Naive B cell (primary cell): ENCODE results near the gene CDC42. TPM values are rescaled to one million over a fixed set of nuclear protein-coding genes. Genes with fewer than 3 reads are reported as not detected.

Experiments
- ATAC-seq, 2 donors: fragments of 150-1000 bp; cut with Tn5 transposase; 2 replicates each; pipeline ENCODE4 v1.10.0; 2021; ENCODE audit warnings: low read depth in 2 of 2, mild to moderate bottlenecking in 2 of 2, moderate library complexity in 2 of 2
- DNase-seq: peaks from one replicate; pipeline ENCODE4 v3.0.0; 2022
- H3K27ac Mint-ChIP-seq, 6 donors: one replicate each; pipeline ENCODE4 v1.8.0; 2020 to 2022; ENCODE audit warnings: mild to moderate bottlenecking in 6 of 6, mixed read lengths in 6 of 6, moderate library complexity in 5 of 6, inconsistent platforms in 2 of 6
- H3K27me3 Mint-ChIP-seq, 3 donors: one replicate each; pipeline ENCODE4 v1.8.0; 2021 to 2022; ENCODE audit warnings: mixed read lengths in 3 of 3, mild to moderate bottlenecking in 1 of 3
- H3K36me3 Mint-ChIP-seq, 2 donors: one replicate each; pipeline ENCODE4 v1.8.0; 2020 to 2022; ENCODE audit warnings: mixed read lengths in 2 of 2, inconsistent platforms in 1 of 2, mild to moderate bottlenecking in 1 of 2
- H3K4me1 Mint-ChIP-seq, 3 donors: one replicate each; pipeline ENCODE4 v1.8.0; 2020 to 2022; ENCODE audit warnings: mixed read lengths in 3 of 3, inconsistent platforms in 1 of 3, mild to moderate bottlenecking in 1 of 3, moderate library complexity in 1 of 3
- H3K4me3 Mint-ChIP-seq, 8 donors: one replicate each; pipeline ENCODE4 v1.8.0; 2020 to 2022; ENCODE audit warnings: mild to moderate bottlenecking in 8 of 8, mixed read lengths in 8 of 8, moderate library complexity in 8 of 8, inconsistent platforms in 2 of 8
- H3K9me3 Mint-ChIP-seq, 7 donors: one replicate each; pipeline ENCODE4 v1.8.0; 2020 to 2022; ENCODE audit warnings: mixed read lengths in 7 of 7, mild to moderate bottlenecking in 5 of 7, inconsistent platforms in 2 of 7, moderate library complexity in 1 of 7
- polyA plus RNA-seq, 6 donors: library from polyadenylated mRNA; unstranded; fragments of 300-500 nt; fragmentation: Illumina TruSeq; gene quantifications; one replicate each; pipeline ENCODE4 v1.2.3, GENCODE V29; 2021; ENCODE audit warnings: low read depth in 6 of 6

CDC42 gene
- polyA plus RNA-seq, 6 donors from 2014 or later: 165 to 491 (median 378) TPM

GRCh38 chr1:22043198-22043769 lies 9.2 kb upstream of the CDC42 start:
- Mint-ChIP-seq H3K4me1 (peaks cover 35 to 55% (median 39%) of the 10 kb centered on the region in 3 donors), H3K27me3 (no peaks in the 10 kb centered on the region)

DNA sequence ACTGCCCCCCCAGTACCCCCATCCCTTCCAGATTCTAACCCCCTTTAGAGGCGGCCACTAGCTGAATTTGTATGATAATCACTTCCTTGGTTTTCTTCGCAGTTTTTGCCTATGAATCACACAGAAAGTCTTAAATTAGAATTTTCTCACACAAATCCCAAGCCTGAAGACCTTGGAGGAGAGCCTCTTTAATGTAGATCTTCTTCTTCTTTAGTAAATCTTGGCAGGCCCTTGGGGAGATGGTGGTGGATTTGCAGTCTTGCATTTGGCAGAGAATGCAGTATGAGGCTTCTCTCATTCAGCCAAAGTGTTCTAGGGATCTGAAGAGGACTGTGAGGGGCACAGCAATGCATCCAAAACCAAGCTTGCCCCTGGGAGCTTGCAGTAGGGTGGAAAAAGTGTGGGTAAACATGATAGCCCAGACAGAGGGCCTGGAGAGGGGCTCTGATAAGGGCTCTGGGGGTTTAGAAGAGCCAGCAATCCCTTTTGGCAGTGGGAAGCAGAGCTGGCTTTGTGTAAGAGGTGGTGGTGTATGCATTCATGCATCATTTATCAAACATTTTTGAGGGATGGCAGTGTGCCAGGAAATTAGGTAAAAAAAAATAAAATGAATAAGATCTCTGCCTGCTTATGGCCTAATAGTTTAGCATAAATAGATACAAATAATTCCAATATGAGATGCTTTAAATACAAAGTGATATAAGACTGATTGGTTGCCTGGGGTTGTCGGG lies 7.7 kb upstream of the CDC42 start:
- peak overlapping the region in 1 of 8 donors; percentile 75 for H3K4me3 Mint-ChIP-seq
- DNase-seq: no peak
- H3K9me3 Mint-ChIP-seq: peaks cover 0 to 7% (median 3%) of the 10 kb centered on the region in 7 donors
- H3K27ac Mint-ChIP-seq: peak overlapping the region in 3 of 6 donors; percentile 20 to 49 (median 29)
- peaks cover 38 to 53% (median 49%) of the 10 kb centered on the region in 3 donors for H3K4me1 Mint-ChIP-seq
- H3K36me3 Mint-ChIP-seq: peaks cover 0 to 10% of the 10 kb centered on the region in 2 donors
- ATAC-seq: no peak
- H3K27me3 Mint-ChIP-seq: peaks cover 0 to 5% (median 0%) of the 10 kb centered on the region in 3 donors

More at GRCh38 chr1:22043198-22043769, 9.2 kb upstream of the CDC42 start:
- Mint-ChIP-seq H3K27ac (peak overlapping the region in 4 of 6 donors; percentile 42 to 92 (median 68)), H3K4me3 (peak overlapping the region in 1 of 8 donors; percentile 42), H3K9me3 (peaks cover 0 to 7% (median 3%) of the 10 kb centered on the region in 7 donors), H3K36me3 (peaks cover 0 to 10% of the 10 kb centered on the region in 2 donors)
- ATAC-seq (no peak), DNase-seq (no peak)

DNA sequence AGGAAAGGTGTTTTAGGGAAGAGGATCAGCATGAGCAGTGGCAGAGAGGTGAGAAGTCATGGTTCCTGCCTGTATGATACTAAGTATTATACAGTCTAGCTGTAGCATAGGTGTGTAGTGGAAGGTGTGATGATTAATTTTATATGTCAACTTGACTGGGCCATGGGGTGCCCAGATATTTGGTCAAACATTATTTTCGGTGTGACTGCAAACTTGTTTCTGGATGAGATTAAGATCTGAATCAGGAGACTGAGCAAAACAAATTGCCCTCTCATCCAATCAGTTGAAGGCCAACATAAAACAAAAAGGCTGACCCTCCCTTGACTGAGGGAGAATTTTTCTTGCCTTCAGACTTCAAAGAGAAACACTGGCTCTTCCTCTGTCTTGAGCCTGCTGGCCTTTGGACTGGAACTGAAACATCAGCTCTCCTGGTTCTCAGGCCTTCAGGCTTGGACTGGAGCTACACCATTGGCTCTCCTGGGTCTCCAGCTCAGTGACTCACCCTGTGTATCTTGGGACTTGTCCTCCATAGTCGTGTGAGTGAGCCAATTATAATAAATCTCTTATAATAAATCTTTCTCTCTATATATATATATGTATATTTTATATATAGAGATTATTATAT lies 6.8 kb upstream of the CDC42 start:
- DNase-seq (no peak), ATAC-seq (no peak)
- Mint-ChIP-seq H3K4me3 (no peak overlapping the region), H3K27me3 (peaks cover 0 to 5% (median 0%) of the 10 kb centered on the region in 3 donors), H3K4me1 (peaks cover 33 to 44% (median 43%) of the 10 kb centered on the region in 3 donors), H3K36me3 (peaks cover 0 to 10% of the 10 kb centered on the region in 2 donors), H3K27ac (peak overlapping the region in 2 of 6 donors; percentile 29 to 49), H3K9me3 (peaks cover 0 to 7% (median 3%) of the 10 kb centered on the region in 7 donors)

- peak overlapping the region in 1 of 8 donors; percentile 55 for H3K4me3 Mint-ChIP-seq
- H3K27me3 Mint-ChIP-seq: peaks cover 0 to 5% (median 4%) of the 10 kb centered on the region in 3 donors
- peaks cover 18 to 36% (median 30%) of the 10 kb centered on the region in 3 donors for H3K4me1 Mint-ChIP-seq
- peak overlapping the region in 3 of 6 donors; percentile 27 to 79 (median 54) for H3K27ac Mint-ChIP-seq
- ATAC-seq (no peak), DNase-seq (no peak)
- H3K36me3 Mint-ChIP-seq: peaks cover 0 to 10% of the 10 kb centered on the region in 2 donors
- peaks cover 0 to 7% (median 2%) of the 10 kb centered on the region in 7 donors for H3K9me3 Mint-ChIP-seq
These were observed 3.9 kb upstream of the CDC42 start for GRCh38 chr1:22048351-22049192.

DNA sequence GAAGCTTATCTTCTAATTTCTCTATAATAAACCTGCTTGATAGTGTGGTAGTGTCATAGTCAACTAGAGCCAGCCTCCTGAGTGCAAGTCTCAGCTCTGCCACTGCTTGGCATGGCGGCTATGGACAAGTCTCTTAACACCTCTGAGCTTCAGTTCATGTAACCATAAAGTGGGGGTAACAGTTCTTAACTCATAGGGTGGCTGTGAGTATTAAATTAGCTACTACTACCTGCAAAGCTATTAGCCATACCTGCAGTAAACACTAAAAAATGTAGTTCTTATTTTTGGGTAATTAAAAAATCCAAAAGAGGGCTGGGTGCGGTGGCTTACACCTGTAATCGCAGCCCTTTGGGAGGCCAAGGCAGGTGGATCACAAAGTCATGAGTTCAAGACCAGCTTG lies 2.2 kb upstream of the CDC42 start:
- DNase-seq: no peak
- peaks cover 0 to 4% of the 10 kb centered on the region in 2 donors for H3K36me3 Mint-ChIP-seq
- H3K4me3 Mint-ChIP-seq: peak overlapping the region in 2 of 8 donors; percentile 28 to 45
- H3K27ac Mint-ChIP-seq: peak overlapping the region in 1 of 6 donors; percentile 87
- peaks cover 18 to 46% (median 32%) of the 10 kb centered on the region in 3 donors for H3K4me1 Mint-ChIP-seq
- peaks cover 0 to 3% (median 1%) of the 10 kb centered on the region in 7 donors for H3K9me3 Mint-ChIP-seq
- H3K27me3 Mint-ChIP-seq: peaks cover 0 to 5% (median 4%) of the 10 kb centered on the region in 3 donors
- no peak for ATAC-seq

DNA sequence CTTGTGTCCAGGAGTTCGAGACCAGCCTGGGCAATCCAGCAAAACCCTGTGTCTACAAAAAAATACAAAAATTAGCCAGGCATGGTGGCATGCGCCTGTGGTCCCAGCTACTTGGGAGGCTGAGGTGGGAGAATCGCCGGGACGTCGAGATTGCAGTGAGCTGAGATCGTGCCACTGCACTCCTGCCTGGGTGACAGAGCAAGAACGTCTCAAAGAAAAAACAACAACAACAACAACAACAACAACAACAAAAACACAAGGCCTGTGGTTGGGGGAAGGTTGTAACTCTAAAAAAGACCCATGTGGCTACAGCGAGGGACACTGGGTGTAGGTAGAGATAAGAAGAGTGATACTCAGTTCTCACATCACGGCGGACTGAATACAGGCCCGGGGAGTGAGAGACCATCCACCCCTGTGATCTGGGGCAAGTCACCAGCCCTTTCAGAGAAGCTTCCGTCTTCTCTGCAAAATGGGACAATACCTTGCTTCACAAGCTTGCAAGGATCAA lies 848 bp upstream of the CDC42 start:
- Mint-ChIP-seq H3K36me3 (peaks cover 0 to 3% of the 10 kb centered on the region in 2 donors), H3K4me3 (peak overlapping the region; percentile 85 to 96 (median 92)), H3K4me1 (peaks cover 21 to 56% (median 44%) of the 10 kb centered on the region in 3 donors), H3K9me3 (peaks cover 0 to 1% (median 0%) of the 10 kb centered on the region in 7 donors), H3K27me3 (peaks cover 0 to 5% (median 4%) of the 10 kb centered on the region in 3 donors), H3K27ac (peak overlapping the region; percentile 60 to 98 (median 97))
- DNase-seq (no peak), ATAC-seq (no peak)

DNA sequence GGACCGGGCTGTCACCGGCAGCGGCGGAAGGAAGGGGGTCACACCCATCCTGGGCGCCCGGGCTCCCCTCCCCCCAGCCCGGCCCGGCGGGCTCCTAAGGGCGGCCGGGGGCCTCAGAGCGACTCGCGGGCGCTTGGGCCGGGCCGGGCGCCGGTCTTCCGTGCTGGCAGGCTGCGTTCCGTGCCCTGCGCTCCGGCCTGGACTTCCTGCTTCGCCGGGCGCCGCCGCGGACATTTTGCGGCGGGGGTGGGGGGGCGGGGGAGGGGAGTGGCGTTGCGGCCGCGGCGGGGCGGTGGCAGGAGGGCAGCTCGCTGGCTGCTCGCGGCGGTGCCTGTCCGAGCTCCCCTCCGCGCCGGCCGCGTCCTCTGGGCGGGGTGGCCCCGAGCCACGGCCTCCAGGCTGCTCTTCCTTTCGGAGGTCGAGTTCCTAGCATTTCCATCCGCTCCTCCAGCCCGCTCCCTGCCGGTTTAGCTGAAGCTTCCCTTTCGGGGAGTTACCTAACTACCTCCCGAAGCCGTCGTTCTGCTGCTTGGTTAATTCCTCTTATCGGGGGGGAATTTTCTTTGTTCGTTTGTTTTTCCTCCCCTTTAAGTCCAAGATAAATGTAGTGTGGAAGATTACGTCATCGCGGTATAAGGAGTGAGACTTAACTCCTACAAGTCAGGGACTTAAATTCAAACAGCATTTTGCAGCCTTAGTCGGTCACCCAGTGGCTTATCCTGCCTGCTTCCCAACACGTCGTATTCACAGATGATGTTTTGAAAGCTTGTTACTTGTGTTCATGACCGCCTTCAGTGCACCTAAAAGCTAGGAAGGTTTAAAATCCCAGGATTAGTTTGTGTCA lies 730 bp downstream of the CDC42 start:
- peak overlapping the region; percentile 98 to 99 (median 99) for H3K27ac Mint-ChIP-seq
- peaks cover 0 to 3% of the 10 kb centered on the region in 2 donors for H3K36me3 Mint-ChIP-seq
- H3K27me3 Mint-ChIP-seq: peaks cover 0 to 5% (median 4%) of the 10 kb centered on the region in 3 donors
- peak overlapping the region; percentile 94 to 98 (median 96) for H3K4me3 Mint-ChIP-seq
- DNase-seq (peak; percentile 67), ATAC-seq (peak; percentile 35 to 44)
- H3K9me3 Mint-ChIP-seq: peaks cover 0 to 1% (median 0%) of the 10 kb centered on the region in 7 donors
- peaks cover 26 to 69% (median 58%) of the 10 kb centered on the region in 3 donors for H3K4me1 Mint-ChIP-seq

DNA sequence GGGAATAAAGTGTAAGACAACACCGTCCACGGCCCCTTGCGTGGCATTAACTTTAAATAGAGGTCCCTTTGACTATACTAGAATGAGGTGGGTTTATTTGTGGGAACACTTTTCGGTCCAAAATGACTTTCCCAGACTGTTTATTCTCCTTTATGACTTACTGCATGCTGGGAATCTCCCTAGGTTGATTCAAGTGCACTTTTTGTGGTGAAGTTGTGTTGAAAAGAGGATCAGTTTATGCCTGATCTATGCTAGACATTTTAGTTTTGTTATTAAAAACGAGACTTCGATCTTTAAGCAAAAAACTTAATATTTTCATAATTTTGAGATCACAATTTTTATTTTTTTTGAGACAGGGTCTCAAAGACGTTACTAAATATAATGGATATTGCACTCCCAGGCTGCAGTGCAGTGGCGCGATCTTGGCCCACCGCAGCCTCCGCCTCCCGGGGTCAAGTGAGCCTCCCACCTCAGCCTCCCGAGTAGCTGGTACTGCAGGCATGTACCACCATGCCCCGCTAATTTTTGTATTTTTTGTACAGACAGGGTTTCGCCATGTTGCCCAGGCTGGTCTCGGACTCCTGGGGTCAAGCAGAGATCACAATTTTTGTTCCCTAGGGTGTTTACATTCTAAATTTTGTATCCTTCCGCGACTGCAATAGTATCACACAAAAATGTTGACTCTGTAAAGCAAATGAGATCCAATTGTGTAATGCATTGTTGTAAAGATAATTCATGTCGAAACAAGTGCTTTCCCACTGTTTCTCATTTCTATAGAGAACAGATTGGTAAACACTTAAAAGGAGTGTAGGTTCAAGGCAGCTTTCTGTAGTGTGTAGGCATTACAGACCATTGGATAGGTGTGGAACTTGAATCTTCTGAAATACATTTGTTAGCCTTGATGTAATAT lies 1.6 kb downstream of the CDC42 start:
- ATAC-seq (no peak), DNase-seq (no peak)
- H3K36me3 Mint-ChIP-seq: peaks cover 0 to 3% of the 10 kb centered on the region in 2 donors
- peaks cover 19 to 67% (median 52%) of the 10 kb centered on the region in 3 donors for H3K4me1 Mint-ChIP-seq
- H3K4me3 Mint-ChIP-seq: peak overlapping the region; percentile 94 to 98 (median 96)
- H3K9me3 Mint-ChIP-seq: peaks cover 0 to 1% (median 0%) of the 10 kb centered on the region in 7 donors
- peak overlapping the region; percentile 98 to 99 (median 99) for H3K27ac Mint-ChIP-seq
- H3K27me3 Mint-ChIP-seq: peaks cover 0 to 4% (median 0%) of the 10 kb centered on the region in 3 donors

GRCh38 chr1:22055463-22055862 lies 3.0 kb downstream of the CDC42 start:
- peaks cover 0 to 1% (median 0%) of the 10 kb centered on the region in 7 donors for H3K9me3 Mint-ChIP-seq
- H3K36me3 Mint-ChIP-seq: peaks cover 0 to 3% of the 10 kb centered on the region in 2 donors
- peak overlapping the region in 5 of 6 donors; percentile 61 to 91 (median 78) for H3K27ac Mint-ChIP-seq
- H3K27me3 Mint-ChIP-seq: peaks cover 0 to 4% (median 0%) of the 10 kb centered on the region in 3 donors
- no peak for ATAC-seq
- no peak for DNase-seq
- H3K4me1 Mint-ChIP-seq: peaks cover 24 to 75% (median 57%) of the 10 kb centered on the region in 3 donors
- peak overlapping the region; percentile 42 to 84 (median 60) for H3K4me3 Mint-ChIP-seq

DNA sequence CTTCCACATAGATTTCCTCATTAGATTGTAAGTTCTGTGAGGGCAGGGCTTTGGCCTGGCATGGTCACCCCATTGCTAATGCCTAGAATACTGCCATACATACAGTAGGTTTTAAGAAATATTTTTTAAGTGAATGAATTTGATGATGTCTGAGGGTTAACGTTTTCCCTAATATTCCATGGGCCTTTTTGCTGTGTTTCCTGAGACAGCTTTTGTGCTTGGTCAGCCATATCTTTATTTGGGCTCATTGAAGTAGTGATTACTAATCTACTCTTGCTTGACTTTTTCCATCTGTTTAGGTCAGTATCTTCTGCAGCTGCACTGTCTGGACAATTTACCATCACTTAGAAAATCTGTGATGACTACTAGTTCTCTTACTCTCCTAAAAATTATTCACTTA lies 3.5 kb downstream of the CDC42 start:
- peak overlapping the region in 2 of 6 donors; percentile 13 to 94 for H3K27ac Mint-ChIP-seq
- H3K36me3 Mint-ChIP-seq: peaks cover 0 to 3% of the 10 kb centered on the region in 2 donors
- H3K9me3 Mint-ChIP-seq: peaks cover 0 to 1% (median 0%) of the 10 kb centered on the region in 7 donors

More for the DNA sequence above, 3.5 kb downstream of the CDC42 start:
- Mint-ChIP-seq H3K4me1 (peaks cover 28 to 81% (median 63%) of the 10 kb centered on the region in 3 donors), H3K4me3 (peak overlapping the region; percentile 26 to 77 (median 60)), H3K27me3 (peaks cover 0 to 4% (median 0%) of the 10 kb centered on the region in 3 donors)
- no peak for DNase-seq
- ATAC-seq: no peak
